Panc1 (cell line): ENCODE results near the gene JMJD1C. TPM values are rescaled to one million over a fixed set of nuclear protein-coding genes. Genes with fewer than 3 reads are reported as not detected.

Source experiments
- ATAC-seq: fragments of 200-7000 bp; cut with Tn5 transposase; 2 replicates; pipeline ENCODE4 v1.9.1; 2020; ENCODE audit warnings: mild to moderate bottlenecking, moderate library complexity
- BruUV-seq: library from RNA; stranded (reverse); fragments of 400-500 nt; replicated peaks from 2 replicates; lab custom pipeline; 2021; lab: Mats Ljungman, UMichigan
- CTCF ChIA-PET: fragments of 300-600 bp; sonication (Branson Sonifier 250); formaldehyde crosslinking; loops from one replicate; lab custom pipeline; 2022; ENCODE audit warnings: antibody characterized with exemption; lab: Charles Lee
- POLR2A ChIA-PET: fragments of 300-600 bp; sonication (Branson Sonifier 250); formaldehyde crosslinking; loops from one replicate; lab custom pipeline; 2022; ENCODE audit warnings: antibody characterized with exemption; lab: Charles Lee
- DNase-seq: peaks from one replicate; pipeline ENCODE4 v3.0.0-alpha.2; 2010; ENCODE audit warnings: low read depth, low spot score
- H3K27ac ChIP-seq: 2 replicates; pipeline ENCODE4 v1.5.1; 2011; ENCODE audit warnings: mild to moderate bottlenecking, low read length, inconsistent platforms
- H3K27me3 ChIP-seq: fragments of 200-500 bp; sonication (Bioruptor generic); 2 replicates; pipeline ENCODE4 v1.6.0; 2014; ENCODE audit warnings: low read length, inconsistent platforms; ENCODE audit not compliant: control insufficient read depth, insufficient read depth
- H3K36me3 ChIP-seq: fragments of 200-500 bp; sonication (Bioruptor generic); 2 replicates; pipeline ENCODE4 v1.5.1; 2014; ENCODE audit warnings: inconsistent platforms, mild to moderate bottlenecking, low read length, moderate library complexity; ENCODE audit not compliant: control insufficient read depth, insufficient read depth
- H3K4me1 ChIP-seq: 2 replicates; pipeline ENCODE4 v1.5.1; 2011; ENCODE audit warnings: inconsistent platforms, mild to moderate bottlenecking, low read length, moderate library complexity; ENCODE audit not compliant: control insufficient read depth, insufficient read depth
- H3K4me3 ChIP-seq, 2 experiments: 2 replicates each; pipeline ENCODE4 v1.5.1; 2011 to 2012; ENCODE audit warnings: low read depth in 2 of 2, low read length in 2 of 2, mild to moderate bottlenecking in 2 of 2, inconsistent platforms in 1 of 2, moderate library complexity in 1 of 2
- H3K9me3 ChIP-seq: fragments of 200-500 bp; sonication (Bioruptor generic); 2 replicates; pipeline ENCODE4 v1.5.1; 2014; ENCODE audit warnings: low read depth, mild to moderate bottlenecking, inconsistent platforms, low read length, moderate library complexity; ENCODE audit not compliant: control insufficient read depth, insufficient read depth
- CTCF ChIP-seq: fragments of 450-650 bp; IDR thresholded peaks from 2 replicates; pipeline ENCODE4 v1.5.1; 2017; ENCODE audit warnings: mild to moderate bottlenecking
- POLR2AphosphoS5 ChIP-seq: IDR thresholded peaks from 2 replicates; pipeline ENCODE4 v1.6.1; 2012; ENCODE audit warnings: mild to moderate bottlenecking, low read depth, low read length, moderate library complexity
- REST ChIP-seq, 2 experiments: IDR thresholded peaks; 2 replicates each; pipeline ENCODE4 v1.6.1; 2011 to 2012; ENCODE audit warnings: low read depth in 2 of 2, control low read depth in 1 of 2, low read length in 1 of 2, mild to moderate bottlenecking in 1 of 2, moderate library complexity in 1 of 2; ENCODE audit not compliant: insufficient read depth in 1 of 2
- SIN3A ChIP-seq: IDR thresholded peaks from 2 replicates; pipeline ENCODE4 v1.6.1; 2012; ENCODE audit warnings: low read depth, mild to moderate bottlenecking, low read length, moderate library complexity, borderline replicate concordance; ENCODE audit not compliant: insufficient read depth
- TCF7L2 ChIP-seq: IDR thresholded peaks from 2 replicates; pipeline ENCODE4 v1.6.1; 2011; ENCODE audit warnings: mild to moderate bottlenecking, low read depth, low read length, inconsistent platforms
- in situ Hi-C: cut with HindIII; loops from 2 replicates; pipeline ENCODE4 v1.10.0; 2016; ENCODE audit warnings: low sequenced_read_pairs, low pct_unique_long_range_greater_than_20kb
- intact Hi-C: fragments of 100-400 bp; cut with micrococcal nuclease; formaldehyde crosslinking; loops from one replicate; pipeline ENCODE4 v1.10.0; 2022; ENCODE audit not compliant: unreplicated experiment
- total RNA-seq: library from RNA; stranded (reverse); gene quantifications from one replicate; pipeline ENCODE4 v1.2.1, GENCODE V29; 2021; ENCODE audit not compliant: unreplicated experiment

Gene JMJD1C
- total RNA-seq, 1 experiment from 2014 or later, result 88.3 TPM

- in situ Hi-C loops, result no loop called here
- POLR2A ChIA-PET, result no interaction called here
- no TSS peak for BruUV-seq
Observed at GRCh38 chr10:63219749-63220148, 246.0 kb downstream of the JMJD1C start.

GRCh38 chr10:63217120-63217605 is 248.6 kb downstream of the JMJD1C start:
- intact Hi-C loops (loop anchor here (1.0 to 5.0 kb wide), 3 partner anchors 50 to 412 kb away; partner anchors contain the start of gene JMJD1C), in situ Hi-C loops (no loop called here)
- DNase-seq, result peak; percentile 41
- Histone ChIP-seq H3K27me3 (no peaks in the 10 kb centered on the region), H3K36me3 (peaks cover 23% of the 10 kb centered on the region), H3K4me1 (peaks cover 18% of the 10 kb centered on the region; the same call in 1 of the 2 replicates), H3K4me3 (no peak overlapping the region), H3K27ac (peak overlapping the region; percentile 21; the same call in 1 of the 2 replicates), H3K9me3 (no peaks in the 10 kb centered on the region)
- no TSS peak for BruUV-seq
- CTCF ChIA-PET, result interaction anchor here (0.6 to 1.0 kb wide), 4 partner anchors 15 to 416 kb away, joined by 3 to 9 read pairs (median 4); no protein-coding TSS in a partner anchor
- TF ChIP-seq POLR2AphosphoS5 (no peak), CTCF (peak; percentile 76; the same call in 1 of the 2 replicates)
- ATAC-seq, result peak; percentile 95
- POLR2A ChIA-PET, result interaction anchor here (0.6 kb wide), 1 partner anchor 1098 kb away, joined by 3 read pairs; no protein-coding TSS in a partner anchor

More at GRCh38 chr10:63219749-63220148, 246.0 kb downstream of the JMJD1C start:
- Histone ChIP-seq H3K4me1 (peaks cover 18% of the 10 kb centered on the region; the same call in 1 of the 2 replicates), H3K9me3 (no peaks in the 10 kb centered on the region), H3K4me3 (no peak overlapping the region), H3K27ac (no peak overlapping the region), H3K27me3 (no peaks in the 10 kb centered on the region), H3K36me3 (peaks cover 10% of the 10 kb centered on the region)
- no peak for ATAC-seq
- CTCF ChIA-PET, result no interaction called here
- TF ChIP-seq TCF7L2 (no peak), CTCF (no peak), POLR2AphosphoS5 (no peak), REST (IDR thresholded peaks at IDR 0.05; ENCODE audit: insufficient read depth in 1 of 2, low read depth in 2 of 2, low read length in 1 of 2) (no peak), SIN3A (no peak)
- no peak for DNase-seq
- intact Hi-C loops, result loop anchor here (5.0 kb wide), 2 partner anchors 48 to 248 kb away; partner anchors contain the start of gene JMJD1C
